ENCODE data around the gene TFAP2E.

The TFAP2E gene

DNA sequence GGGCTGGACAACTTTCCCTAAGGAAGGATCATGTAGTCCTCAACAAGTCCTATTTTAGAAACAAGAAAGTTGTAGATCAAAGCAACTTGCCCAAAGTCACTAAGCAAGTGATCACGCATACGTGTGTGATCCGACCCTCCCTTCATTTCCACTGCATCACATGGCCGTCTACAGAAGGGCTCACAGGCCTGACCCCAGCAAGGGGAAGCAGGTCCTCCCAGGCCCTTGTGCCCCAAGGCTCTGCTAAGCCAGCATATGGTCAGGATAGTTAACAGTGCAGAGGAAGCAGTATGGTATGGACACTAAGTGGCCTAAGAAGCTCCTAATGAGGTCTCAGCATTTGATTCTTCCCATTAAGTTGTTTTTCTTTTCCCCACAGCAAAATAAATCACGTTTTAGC, 24.8 kb downstream of the TFAP2E start:
- DNase-seq (ENCODE audit: low spot score) = no peak

DNA sequence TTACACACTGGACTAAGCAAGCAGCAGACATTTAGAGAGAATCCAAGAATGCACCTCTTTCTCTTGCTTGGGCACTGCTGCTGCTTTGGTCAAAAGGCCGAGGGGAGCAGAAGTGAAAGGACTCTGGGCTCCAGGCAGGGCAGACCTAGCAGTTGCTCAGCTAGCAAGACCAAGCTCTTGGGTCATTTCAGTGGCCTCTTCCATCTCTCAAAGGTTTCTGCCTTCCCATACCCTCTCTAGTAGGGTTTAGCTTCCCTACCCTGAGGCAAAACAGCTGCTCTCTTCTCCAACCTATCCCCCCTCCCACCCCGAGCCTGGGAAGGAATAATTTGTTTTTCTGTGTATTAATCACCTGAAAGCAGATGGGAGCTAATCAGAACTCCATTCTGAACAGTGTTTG, 25.8 kb downstream of the TFAP2E start:
- no peak for DNase-seq (ENCODE audit: low spot score)

DNA sequence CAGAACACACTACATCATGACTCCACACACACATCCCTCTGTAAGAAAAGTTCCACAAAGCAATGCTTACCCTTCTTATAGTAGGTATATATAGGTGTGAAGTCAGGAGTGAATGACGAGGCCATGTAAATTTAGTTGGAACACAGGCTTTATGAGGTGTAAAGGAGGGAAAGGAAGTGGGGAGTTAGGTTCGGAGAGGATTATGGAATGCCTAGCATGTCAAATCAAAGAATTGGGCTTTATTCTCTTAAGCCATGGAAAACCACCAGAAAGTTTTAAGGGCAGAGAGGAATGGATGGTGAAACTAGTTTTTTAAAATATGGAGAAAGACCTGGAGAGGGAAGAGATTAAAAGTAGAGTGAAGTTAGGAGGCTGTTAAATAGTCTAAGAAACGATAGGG, 26.3 kb downstream of the TFAP2E start:
- DNase-seq (ENCODE audit: low spot score) = no peak

DNA sequence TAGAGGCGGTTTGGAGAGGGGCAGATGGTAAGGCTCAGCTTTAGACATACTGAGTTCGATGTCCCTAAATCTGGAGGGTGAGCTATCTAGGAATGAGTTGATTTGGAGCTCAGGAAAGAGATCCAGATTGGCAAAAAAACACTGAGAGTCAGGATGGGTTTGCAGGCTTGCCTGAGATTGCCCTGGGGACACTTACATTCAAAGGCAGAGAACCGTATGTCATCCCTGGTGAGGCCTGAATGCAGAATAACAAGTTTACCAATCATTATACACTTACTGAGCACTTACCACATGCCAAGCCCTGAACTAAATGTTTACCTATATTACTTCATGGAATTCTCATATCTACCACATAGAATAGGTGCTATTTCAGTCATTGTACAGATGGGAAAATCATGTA, 27.5 kb downstream of the TFAP2E start:
- no peak for DNase-seq (ENCODE audit: low spot score)

DNA sequence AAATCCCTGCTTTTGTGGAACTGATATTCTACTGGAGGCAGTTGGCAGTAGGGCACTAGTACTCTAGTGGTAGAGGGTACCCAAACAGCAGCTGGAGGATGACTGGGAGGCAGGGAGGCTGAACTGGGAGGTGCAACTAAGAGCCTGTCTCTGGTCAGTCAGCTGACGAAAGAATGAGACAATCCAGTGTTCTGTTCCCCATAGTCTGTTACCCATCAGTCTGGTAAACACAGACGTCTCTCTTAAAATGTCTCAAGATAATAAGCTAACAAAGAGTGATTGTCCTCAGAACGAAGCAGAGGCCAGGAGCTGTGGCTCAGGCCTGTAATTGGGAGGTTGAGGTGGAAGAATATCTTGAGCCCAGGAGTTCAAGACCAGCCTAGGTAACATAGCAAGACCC, 30.4 kb downstream of the TFAP2E start:
- DNase-seq (ENCODE audit: low spot score) = no peak

DNA sequence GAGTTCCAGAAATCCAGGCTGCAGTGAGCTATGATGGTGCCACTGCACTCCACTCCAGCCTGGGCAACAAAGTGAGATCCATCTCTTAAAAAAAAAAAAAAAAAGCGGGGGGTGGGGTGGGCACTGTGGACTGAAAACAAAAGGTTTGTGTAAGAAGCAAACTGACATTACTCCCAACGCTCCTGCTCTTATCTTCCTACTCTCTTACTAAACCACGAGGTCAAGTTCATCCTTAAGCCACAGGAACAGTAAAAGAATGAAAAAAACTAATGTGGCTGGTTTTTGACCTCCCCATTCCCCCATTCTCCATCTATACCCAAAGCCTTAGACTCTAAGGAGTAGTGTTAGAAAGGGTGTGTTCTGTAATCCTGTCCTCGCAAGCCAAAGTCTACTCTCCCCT, 30.8 kb downstream of the TFAP2E start:
- DNase-seq (ENCODE audit: low spot score) = no peak

DNA sequence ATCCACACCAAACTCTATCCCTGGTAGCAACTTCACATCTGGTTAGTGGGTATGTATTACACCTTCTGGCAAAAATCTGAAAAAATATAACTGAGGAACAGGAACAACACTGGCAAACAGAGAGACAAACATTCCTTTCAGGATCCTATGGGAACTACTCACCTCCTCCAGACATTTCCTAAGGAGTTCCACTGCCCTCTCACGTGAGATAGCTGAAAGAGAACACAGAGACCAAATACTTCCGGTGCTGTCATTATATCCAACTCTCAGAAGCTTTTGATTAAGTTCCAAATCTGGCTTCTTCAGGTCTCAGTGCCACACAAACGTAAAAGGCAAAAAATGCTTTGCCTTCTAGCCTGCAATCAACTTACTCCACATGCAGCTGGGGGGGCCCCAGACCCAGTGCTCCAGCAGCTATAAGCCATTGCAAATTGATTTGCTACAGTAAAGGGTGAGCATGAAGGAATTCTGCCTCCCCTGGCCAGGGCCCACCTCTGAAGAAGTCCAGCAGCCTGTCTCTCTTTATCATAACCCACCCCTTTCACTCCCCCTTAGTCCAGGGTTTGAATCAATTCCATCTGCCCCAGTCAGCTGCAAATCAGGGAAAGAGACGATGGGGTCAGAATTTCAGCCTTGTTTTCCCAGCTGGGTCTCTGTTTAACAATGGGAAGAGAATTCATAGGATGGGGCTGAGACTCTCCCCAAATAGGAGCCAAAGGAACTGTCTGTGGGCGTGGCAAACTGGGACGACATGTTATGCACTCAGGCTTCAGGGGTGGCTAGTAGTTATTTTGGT, 32.2 kb downstream of the TFAP2E start:
- no peak for DNase-seq (ENCODE audit: low spot score)

DNA sequence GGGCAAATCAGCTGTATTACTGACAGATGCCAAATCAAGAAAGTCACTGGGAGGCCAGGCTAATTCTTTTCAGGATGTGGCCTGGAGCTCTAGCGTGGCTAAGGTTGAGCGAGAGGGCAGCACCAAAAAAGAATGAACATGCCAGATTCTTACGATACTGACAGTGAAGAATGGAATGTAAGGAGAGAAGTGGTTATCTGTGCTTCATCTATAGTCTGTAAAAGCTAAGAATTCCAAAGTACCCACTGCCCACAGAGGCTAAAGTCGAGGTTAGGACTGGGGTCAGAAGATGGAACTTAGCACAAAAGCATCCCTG, 32.7 kb downstream of the TFAP2E start:
- DNase-seq (ENCODE audit: low spot score) = no peak

DNA sequence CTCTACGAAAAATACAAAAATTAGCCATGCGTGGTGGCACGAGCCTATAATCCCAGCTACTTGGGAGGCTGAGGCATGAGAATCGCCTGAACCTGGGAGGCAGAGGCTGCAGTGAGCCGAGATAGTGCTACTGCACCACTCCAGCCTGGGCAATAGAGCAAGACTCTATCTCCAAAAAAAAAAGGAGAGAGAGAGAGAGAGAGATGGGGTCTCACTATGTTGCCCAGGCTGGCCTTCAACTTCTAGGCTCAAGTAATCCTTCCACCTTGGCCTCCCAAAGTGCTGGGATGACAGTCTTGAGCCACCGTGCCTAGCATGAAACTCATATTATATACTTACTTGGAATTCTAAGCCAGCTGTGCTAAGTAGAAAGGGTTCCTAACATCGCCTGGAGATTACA, 38.5 kb downstream of the TFAP2E start:
- DNase-seq (ENCODE audit: low spot score) = no peak

DNA sequence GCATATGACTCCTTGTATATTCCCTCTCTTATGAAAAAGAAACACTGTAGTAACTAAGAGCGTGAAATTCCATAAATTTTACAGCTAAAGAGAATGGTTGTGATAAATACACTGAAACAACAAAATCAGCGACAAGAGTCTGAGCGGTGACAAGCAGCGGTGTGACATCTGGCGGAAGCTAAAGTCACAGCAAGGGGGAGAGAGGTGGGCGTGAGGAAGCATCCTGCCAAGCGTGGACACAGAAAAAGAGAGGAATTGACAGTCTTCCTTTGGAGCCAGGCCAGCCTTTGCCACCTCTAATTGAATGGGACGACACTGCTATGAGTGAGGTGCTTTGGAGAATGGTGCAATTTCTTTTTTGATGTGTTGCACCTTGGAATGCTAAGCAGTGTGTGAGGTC, 42.3 kb downstream of the TFAP2E start:
- DNase-seq (ENCODE audit: low spot score) = no peak

DNA sequence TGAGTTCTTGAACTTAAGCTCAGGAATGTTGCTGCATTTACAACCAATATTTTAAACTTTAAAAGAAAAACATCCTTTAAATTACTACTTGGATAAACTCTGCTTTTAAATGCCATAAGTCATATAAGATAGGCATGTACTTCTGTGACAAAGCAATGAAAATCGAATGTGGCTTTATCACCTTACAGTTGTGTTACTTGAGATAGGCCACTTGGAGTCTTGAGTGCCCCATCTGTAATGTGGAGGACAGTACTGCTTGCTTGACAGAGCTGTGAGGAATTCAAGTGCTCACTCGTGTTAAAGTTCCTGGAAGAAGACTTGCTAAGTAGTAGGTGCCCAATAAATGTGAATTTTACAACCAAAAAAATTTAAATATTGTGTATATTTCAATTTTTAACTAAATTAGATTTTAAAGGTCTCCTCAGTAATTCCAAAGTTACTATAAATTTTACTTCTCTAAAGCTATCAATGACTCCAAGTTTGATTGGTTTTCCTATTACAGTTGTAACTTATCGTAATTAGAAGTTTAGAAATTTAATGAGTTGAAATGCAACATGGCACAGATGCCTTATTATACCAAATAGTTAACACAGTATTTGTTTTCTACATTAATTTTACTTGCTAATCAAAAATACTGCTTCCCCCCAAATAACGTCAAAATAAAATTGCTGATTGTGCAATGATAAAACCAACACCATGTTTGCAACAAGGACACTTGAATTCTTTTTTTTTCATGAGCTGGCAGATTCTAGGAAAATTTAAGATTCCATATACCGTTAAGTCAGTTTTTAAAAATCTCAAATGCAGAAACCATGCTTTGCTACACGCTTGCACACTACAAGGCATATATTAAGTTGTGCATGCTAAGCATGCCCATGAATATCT, 46.4 kb downstream of the TFAP2E start:
- no peak for DNase-seq (ENCODE audit: low spot score)

DNA sequence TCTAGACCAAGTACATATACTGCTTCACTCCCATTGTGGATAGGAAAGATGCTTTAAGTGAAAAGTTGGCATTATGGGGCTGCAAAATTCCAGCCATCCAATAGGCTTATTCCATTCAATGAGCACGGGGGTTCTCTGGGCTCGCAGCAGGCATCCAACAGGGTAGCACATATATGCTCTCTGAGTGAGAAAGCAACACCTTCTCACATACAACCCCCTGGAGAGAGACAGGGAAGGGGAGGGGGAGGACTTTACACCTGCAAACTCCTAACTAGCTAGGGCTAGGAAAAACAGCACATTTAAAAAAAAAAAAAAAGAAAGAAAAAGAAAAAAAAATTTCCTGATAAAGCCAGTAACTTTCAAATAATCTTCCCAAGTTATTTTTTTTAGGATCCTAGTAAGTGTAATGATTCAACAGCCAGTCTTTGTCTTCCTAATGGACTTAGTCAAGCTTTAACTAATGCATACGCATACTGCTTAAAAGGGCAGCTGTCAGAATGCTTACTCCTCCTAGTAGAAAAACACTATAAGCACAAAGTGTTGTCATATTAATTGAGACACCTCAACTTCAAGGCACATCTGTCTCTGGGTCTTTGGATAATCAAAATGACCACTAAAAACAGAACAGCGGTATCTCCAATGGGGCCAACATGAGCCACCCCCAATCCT, 49.5 kb downstream of the TFAP2E start:
- no peak for DNase-seq (ENCODE audit: low spot score)

DNA sequence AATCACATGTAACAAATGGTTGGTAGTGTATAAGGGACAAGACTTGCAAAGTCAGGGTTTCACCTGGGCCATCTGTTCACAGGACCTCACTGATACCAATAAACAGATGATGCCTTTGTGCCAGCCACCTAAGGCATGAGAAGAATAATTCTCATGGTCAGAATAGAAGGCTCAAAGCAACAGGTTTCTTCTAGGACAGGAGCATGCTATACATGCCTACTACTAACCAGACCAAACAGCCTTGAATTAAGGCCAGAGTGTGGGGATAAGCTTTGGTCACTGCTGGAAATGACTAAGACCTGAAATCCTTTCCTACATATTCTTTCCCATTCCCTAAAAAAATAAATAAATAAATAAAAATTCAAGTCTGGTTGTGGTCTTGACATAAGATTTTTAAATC, 50.7 kb downstream of the TFAP2E start:
- DNase-seq (ENCODE audit: low spot score) = no peak

DNA sequence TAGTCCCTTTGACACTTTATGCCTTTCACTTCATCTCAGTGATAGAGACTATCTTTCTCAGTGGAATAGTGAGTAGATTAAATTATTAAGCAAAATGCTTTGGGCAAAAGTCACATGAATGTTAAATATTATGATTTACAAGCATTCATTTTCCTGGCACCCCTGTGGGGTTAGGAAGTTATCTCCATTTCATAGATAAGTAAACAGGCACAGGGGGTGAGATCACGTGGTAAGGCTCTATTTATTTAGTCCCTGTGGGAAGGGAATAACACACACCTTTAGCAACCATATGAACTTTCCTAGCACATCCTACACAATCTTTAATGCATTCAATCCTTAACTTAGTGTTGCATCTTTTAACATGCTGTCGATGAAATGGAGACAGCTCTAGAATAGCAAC, 55.9 kb downstream of the TFAP2E start:
- DNase-seq (ENCODE audit: low spot score) = no peak

DNA sequence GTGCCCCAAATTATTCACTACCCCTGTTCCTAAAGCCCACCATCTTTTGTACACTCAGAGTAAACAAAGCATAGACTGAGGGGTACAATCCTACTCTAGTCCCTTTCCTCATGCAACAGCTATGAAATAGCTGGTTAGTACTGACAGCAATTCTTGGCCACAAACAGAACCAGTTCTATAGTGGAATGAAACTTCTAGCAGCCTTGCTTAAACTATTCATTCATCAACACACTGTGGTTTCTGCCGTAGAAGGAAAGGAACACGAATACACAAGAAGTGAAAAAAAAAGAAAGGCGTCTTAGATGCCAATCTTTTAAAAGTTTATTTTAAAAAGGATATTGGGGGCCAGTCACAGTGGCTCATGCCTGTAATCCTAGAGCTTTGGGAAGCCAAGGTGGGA, 58.3 kb downstream of the TFAP2E start:
- no peak for DNase-seq (ENCODE audit: low spot score)

DNA sequence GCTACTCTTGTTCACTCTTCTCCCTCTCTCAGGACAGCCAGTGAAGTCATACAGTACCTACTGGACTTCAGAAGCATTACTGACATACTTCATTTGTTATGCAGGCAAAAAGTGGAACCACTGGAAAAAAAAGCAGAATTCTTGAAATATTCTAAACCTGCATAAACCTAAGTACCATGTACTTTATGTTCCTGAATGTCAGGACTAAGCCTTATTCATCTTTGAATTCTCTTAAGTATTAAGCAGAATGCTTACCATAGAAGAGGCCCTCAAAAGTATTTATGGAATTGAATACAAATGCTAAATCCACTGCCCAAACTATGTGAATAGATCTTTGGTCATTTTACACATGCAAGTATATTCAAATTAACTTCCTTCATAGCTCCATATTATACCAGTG, 60.4 kb downstream of the TFAP2E start:
- no peak for DNase-seq (ENCODE audit: low spot score)

DNA sequence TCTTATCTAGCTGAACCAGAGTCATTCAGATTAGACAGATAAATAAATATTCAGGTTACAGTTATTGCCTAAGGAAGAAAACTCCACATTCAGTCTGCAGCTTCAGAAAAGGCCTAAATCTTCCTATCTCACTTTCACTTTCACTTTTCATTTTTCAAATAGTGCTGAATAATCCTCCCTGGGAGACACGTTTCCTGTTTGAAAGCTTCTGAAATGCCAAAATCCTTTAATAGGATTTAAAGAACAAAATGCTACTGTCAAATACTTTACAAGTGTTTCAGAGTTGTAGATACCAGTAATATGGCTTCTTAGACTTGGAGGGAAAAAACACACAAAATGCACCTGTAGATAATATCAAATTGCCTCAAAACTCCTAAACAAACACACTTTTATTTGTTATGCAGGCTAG, 64.3 kb downstream of the TFAP2E start:
- peak; percentile 18 for DNase-seq (ENCODE audit: low spot score)

DNA sequence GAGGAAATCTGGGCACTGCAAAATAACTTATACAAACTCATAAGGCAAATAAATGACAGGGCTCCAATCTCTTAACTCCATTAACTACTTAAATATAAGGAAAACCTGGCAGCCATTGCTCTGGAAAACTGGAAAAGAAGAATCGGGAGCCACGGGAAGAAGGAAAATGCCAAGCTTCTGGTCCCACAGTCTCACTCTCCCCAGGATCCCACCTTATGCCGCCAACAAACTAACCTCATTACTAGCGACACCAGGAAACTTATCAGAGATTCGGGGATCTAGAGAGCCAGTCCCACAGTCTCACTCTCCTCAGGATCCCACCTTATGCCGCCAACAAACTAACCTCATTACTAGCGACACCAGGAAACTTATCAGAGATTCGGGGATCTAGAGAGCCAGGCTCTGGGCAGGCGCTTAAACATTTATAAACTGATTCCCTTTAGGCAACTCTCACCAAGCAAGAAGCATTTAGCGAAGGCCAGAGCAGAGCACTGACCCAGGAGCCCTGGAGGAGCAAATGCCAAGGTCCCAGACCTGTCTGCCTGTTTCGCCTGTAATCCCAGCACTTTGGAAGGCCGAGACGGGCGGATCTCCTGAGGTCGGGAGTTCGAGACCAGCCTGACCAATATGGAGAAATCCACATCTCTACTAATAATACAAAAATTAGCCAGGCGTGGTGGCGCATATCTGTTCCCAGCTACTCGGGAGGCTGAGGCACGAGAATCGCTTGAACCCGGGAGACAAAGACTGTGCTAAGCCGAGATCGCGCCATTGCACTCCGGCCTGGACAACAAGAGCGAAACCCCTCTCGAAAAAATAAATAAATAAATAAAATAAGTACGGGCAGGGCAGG, 67.5 kb downstream of the TFAP2E start:
- no peak for DNase-seq (ENCODE audit: low spot score)

DNA sequence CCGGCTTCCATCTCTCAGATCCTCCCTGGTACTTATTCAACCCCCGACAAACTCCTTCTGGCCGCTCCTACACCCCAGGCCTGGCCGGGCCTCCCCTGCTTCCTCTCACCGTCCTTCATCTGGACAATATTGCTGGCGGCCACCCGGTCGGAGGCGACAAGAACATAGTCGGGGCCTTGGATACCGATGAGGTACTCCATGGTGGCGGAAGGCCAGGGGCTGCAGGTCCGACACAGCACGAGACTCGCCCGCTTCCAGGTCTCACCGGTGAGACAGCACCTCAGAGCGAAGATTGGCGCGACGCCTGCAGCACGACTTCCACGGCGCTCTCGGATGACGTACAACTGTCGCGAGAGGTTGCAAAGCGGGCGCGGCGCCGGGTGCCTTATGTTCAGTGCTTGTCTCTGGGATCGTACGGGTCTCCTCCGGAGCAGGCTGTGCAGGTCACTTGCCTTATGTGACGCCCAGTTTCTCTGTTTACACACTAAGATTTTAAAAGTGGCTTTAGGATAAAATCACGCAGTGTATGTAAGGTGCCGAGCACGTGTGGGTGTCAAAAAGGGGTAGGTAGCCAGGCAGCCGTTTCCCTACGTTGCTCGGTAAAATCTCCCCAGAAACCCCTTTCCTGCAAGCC, 68.2 kb downstream of the TFAP2E start, which contains the start of gene PSMB2:
Gene PSMB2 (minus strand): TSS at position 294 of the 634 bp plus-strand sequence. CDS start 94 bp downstream, at position 200.
- DNase-seq (ENCODE audit: low spot score) = peak; percentile 90

DNA sequence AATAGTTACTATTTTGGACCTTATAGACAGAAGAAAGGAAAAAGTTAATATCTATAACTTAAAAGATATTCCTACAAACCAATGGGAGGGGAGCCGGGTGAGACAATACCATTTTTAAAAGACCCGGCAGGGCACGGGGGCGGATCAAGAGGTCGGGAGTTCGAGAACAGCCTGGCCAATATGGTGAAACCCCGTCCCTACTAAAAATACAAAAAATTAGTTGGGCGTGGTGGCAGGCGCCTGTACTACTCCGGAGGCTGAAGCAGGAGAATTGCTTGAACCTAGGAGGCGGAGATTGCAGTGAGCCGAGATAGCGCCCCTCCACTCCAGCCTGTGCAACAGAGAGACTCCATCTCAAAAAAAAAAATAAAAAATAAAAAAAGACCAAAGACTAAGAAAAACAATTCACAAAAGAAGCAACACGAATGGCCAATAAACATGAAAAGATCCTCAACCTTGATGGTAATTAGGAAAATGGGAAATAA, 69.4 kb downstream of the TFAP2E start:
- no peak for DNase-seq (ENCODE audit: low spot score)

DNA sequence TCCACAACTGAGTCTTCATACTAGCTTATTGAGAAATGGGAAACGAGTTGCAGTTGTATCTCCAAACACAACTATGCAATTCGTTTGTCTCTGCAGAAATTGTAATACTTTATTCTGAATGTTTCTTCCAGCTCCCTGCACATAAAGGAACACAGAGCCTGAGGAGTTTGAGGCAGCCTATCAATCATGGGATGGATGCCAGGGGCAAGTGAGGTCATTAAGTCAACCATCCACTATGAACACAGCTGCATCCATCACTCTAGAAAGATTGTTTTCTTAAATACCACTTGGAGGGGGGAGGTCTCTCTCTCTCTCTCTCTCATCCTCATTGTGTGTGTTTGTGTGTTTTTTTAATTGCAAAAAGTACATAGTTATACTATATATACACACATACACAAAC, 71.1 kb downstream of the TFAP2E start:
- no peak for DNase-seq (ENCODE audit: low spot score)
